ENCODE data around the gene LMNA.

DNA sequence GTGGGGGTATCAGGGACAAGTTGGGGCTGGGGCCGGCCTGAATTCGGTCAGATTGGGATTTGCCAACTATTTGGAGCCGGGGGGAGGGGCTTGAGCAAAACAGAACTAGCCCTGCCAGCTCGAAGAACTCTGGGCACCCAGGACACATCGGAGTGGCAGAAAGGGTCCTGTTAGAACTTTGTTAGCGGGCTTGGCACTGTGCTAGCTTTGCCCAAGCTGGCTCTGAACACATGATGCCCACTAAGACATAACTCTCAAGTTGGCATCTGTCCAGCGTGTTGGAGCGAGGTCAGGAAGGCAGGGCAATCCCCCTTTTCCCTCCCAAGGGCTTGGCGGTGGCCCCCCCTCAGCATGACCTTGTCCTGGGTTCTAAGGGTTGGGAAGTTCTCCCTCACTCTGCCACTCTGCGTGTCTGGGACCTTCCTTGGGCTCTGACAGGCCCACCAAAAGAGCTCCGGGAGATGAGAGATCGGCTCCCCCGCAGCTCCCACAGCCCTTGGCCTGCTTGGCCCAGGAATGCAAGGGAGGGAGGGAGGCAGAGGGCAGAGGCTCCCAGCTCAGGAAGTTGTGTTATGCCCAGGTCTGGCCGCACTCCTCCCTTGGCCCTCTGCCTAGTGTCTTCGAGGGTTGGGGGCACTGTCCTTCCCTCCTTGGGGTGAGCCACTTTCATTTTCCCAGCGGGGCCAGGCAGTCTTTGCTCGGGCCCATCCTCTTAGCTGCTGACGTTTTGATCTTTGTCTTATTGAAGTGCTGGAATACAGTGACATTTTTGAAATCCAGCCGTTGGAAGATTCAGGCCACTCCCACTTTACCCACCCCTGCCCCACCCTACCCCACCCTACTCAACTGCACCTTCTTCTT is 1.2 kb downstream of the LMNA start:
- no peak for TF ChIP-seq CTCF (conservative IDR thresholded peaks at IDR 0.05 in 1 of 2, IDR thresholded peaks at IDR 0.05 in 1 of 2; ENCODE audit: extremely low read depth in 1 of 2, insufficient read depth in 1 of 2, low read depth in 1 of 2, low read length in 2 of 2)
- TF ChIP-seq EZH2 (IDR thresholded peaks at IDR 0.05; ENCODE audit: borderline replicate concordance, low read length) = no peak

Measured in mammary epithelial cell (primary cell).